Psoas muscle (tissue), 8 donors: ENCODE data around the gene NUP42. TPM values are rescaled to one million over a fixed set of nuclear protein-coding genes. Genes with fewer than 3 reads are reported as not detected.
"Not testable (repeated sequence)": the region's sequence is repeated elsewhere in the genome, so short reads cannot be mapped to it uniquely, and the experiment has no call there.

Experiments
- ATAC-seq, 4 donors: fragments of 200-7000 bp; cut with Tn5 transposase; one replicate each; pipeline ENCODE4 v1.9.1; 2020; ENCODE audit warnings: moderate library complexity in 3 of 4, mild to moderate bottlenecking in 2 of 4
- DNase-seq, 2 donors: peaks; one replicate each; pipeline ENCODE4 v3.0.0-alpha.2; 2020
- H3K27ac ChIP-seq: fragments of 200-600 bp; one replicate; pipeline ENCODE4 v1.8.0; 2022
- H3K27me3 ChIP-seq, 3 donors: fragments of 200-600 bp in 1 of 3; one replicate each; pipeline versions ENCODE4 v1.6.1 to v1.8.0; 2013 to 2022; ENCODE audit warnings: low read length in 2 of 3, mild to moderate bottlenecking in 2 of 3, moderate library complexity in 1 of 3; ENCODE audit not compliant: insufficient read depth in 3 of 3
- H3K36me3 ChIP-seq, 2 donors: fragments of 200-600 bp in 1 of 2; one replicate each; pipeline versions ENCODE4 v1.6.1 to v1.8.0; 2013 to 2022; ENCODE audit warnings: low read depth in 1 of 2, mild to moderate bottlenecking in 1 of 2, moderate library complexity in 1 of 2; ENCODE audit not compliant: insufficient read depth in 1 of 2
- H3K4me1 ChIP-seq: fragments of 200-600 bp; one replicate; pipeline ENCODE4 v1.8.0; 2022
- H3K4me3 ChIP-seq: fragments of 200-600 bp; one replicate; pipeline ENCODE4 v1.8.0; 2022; ENCODE audit warnings: mild to moderate bottlenecking
- H3K9me3 ChIP-seq: fragments of 200-600 bp; one replicate; pipeline ENCODE4 v1.8.0; 2022
- CTCF ChIP-seq: fragments of 200-600 bp; IDR thresholded peaks from one replicate; pipeline ENCODE4 v1.8.0; 2022; ENCODE audit warnings: antibody characterized with exemption
- WGBS, 3 donors: extraction: QIAGEN DNeasy Blood & Tissue Kit; methylation state at CpG; one replicate each; pipeline versions ENCODE4 v1.1.6 to v1.1.7; 2013; 5-methylcytosine and 5-hydroxymethylcytosine counted together
- intact Hi-C, 2 donors: fragments of 100-400 bp; cut with DNase I; formaldehyde crosslinking; loops; one replicate each; pipeline versions ENCODE4 v1.11.0 to v1.14.2; 2022
- polyA plus RNA-seq, 3 donors: library from polyadenylated mRNA; stranded (reverse); fragments of 200-250 nt; gene quantifications; one replicate each; pipeline ENCODE4 v1.2.3, GENCODE V29; 2013
- total RNA-seq, 4 donors: library from RNA; stranded (reverse); fragmentation: NEBNext Ultra II Directional in 2 of 4; extraction: Animal tissue kit (Norgen Biotek cat#: 25700) in 2 of 4; gene quantifications; one replicate each; pipeline versions ENCODE4 v1.2.1 to v1.2.4, GENCODE V29; 2021 to 2023
- donor health status: healthy with polysubstance abuse.
- donor health status: DM: no; HTN: no; CAD: no; lungs with moderate emphysema.
- donor health status: Bipolar disorder and iron deficiency.
- donor health status: healthy.
- donor health status: DM: yes; HTN: yes; CAD: no.
- donor health status: DM: no; HTN: no; CAD: no.
- donor health status: DM: no; HTN: no; CAD: no.
- donor health status: DM: yes; HTN: yes; CAD: no.

The NUP42 gene
- total and polyA plus RNA-seq, 7 donors: 12.8 to 18.3 (median 16.6) TPM

GRCh38 chr7:23222439-23223030 is 40.7 kb downstream of the NUP42 start:
- Histone ChIP-seq H3K27me3 (no peaks in the 10 kb centered on the region), H3K4me1 (no peaks in the 10 kb centered on the region), H3K9me3 (no peaks in the 10 kb centered on the region), H3K36me3 (no peaks in the 10 kb centered on the region), H3K27ac (no peak overlapping the region), H3K4me3 (no peak overlapping the region)
- ATAC-seq (no peak), DNase-seq (no peak)
- 23 to 27% (median 24%) methylated on average over 5 of the region's 5 CpGs for WGBS, 3 donors
- no peak for TF ChIP-seq CTCF
- intact Hi-C loops: no loop called here

- H3K9me3 ChIP-seq, H3K36me3 ChIP-seq, DNase-seq, H3K27me3 ChIP-seq, H3K4me3 ChIP-seq, H3K4me1 ChIP-seq, intact Hi-C loops, ATAC-seq, H3K27ac ChIP-seq: not testable (repeated sequence)
- WGBS, 3 donors: 85 to 90% (median 89%) methylated on average over 4 of the region's 4 CpGs
These were observed 42.5 kb downstream of the NUP42 start for GRCh38 chr7:23224364-23224763.

GRCh38 chr7:23226844-23227450 is 45.1 kb downstream of the NUP42 start:
- Histone ChIP-seq H3K4me3 (no peak overlapping the region), H3K27me3 (no peaks in the 10 kb centered on the region), H3K9me3 (peaks cover 5% of the 10 kb centered on the region), H3K4me1 (no peaks in the 10 kb centered on the region), H3K27ac (no peak overlapping the region), H3K36me3 (no peaks in the 10 kb centered on the region)
- intact Hi-C loops: no loop called here
- WGBS, 3 donors: 72 to 79% (median 73%) methylated on average over 4 of the region's 4 CpGs
- TF ChIP-seq CTCF: no peak
- DNase-seq: no peak
- ATAC-seq: no peak

GRCh38 chr7:23228412-23228811 is 46.6 kb downstream of the NUP42 start:
- H3K36me3 ChIP-seq: no peaks in the 10 kb centered on the region
- WGBS, 3 donors: 94 to 98% (median 97%) methylated on average over 2 of the region's 2 CpGs
- ATAC-seq: no peak
- H3K4me1 ChIP-seq: no peaks in the 10 kb centered on the region
- H3K9me3 ChIP-seq: peaks cover 5% of the 10 kb centered on the region
- no peak for DNase-seq
- no peak overlapping the region for H3K27ac ChIP-seq
- TF ChIP-seq CTCF: no peak
- H3K27me3 ChIP-seq: no peaks in the 10 kb centered on the region
- no peak overlapping the region for H3K4me3 ChIP-seq
- intact Hi-C loops: no loop called here

GRCh38 chr7:23230641-23231101 is 48.8 kb downstream of the NUP42 start:
- no peak for TF ChIP-seq CTCF
- Histone ChIP-seq H3K36me3 (no peaks in the 10 kb centered on the region), H3K27ac (no peak overlapping the region), H3K27me3 (no peaks in the 10 kb centered on the region), H3K4me3 (no peak overlapping the region), H3K4me1 (peaks cover 3% of the 10 kb centered on the region), H3K9me3 (peaks cover 5% of the 10 kb centered on the region)
- no peak for DNase-seq
- intact Hi-C loops: no loop called here
- ATAC-seq: no peak
- WGBS, 3 donors: 29 to 45% (median 30%) methylated on average over 6 of the region's 6 CpGs
